Measurements from ENCODE around the gene MRPL52. TPM values are rescaled to one million over a fixed set of nuclear protein-coding genes. Genes with fewer than 3 reads are reported as not detected.
"Not testable (repeated sequence)": the region's sequence is repeated elsewhere in the genome, so short reads cannot be mapped to it uniquely, and the experiment has no call there.

MRPL52 gene
- total RNA-seq, 1 experiment from 2014 or later: 134 TPM

DNA sequence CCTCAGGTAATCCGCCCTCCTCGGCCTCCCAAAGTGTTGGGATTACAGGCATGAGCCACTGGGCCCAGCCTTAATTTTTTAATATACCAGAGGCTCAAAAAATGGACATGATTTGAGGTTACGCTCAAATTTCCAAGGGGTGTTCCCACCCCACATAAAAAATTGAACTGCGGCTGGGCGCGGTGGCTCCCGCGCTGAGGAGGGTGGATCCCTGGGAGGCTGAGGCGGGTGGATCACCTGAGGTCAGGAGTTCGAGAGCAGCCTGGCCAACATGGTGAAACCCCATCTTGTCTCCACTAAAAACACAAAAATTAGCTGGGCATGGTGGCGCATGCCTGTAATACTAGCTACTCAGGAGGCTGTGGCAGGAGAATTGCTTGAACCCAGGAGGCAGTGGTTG is 24.6 kb downstream of the MRPL52 start:
- H3K36me3 ChIP-seq (ENCODE audit: control insufficient read depth in 1 of 2, insufficient read depth in 2 of 2, low read length in 2 of 2); H3K4me2 ChIP-seq (ENCODE audit: low read length); H3K79me2 ChIP-seq (ENCODE audit: insufficient read depth, low read length); intact Hi-C loops (cut with micrococcal nuclease); DNase-seq (ENCODE audit: low read depth, low spot score); H4K20me1 ChIP-seq (ENCODE audit: insufficient read depth); H3K9ac ChIP-seq (ENCODE audit: low read length); H3K27me3 ChIP-seq (ENCODE audit: insufficient read depth, low read length); H3K9me2 ChIP-seq (ENCODE audit: insufficient read depth); H3K9me3 ChIP-seq (ENCODE audit: control insufficient read depth in 1 of 2, insufficient read depth in 1 of 2, low read depth in 1 of 2, low read length in 2 of 2); H3K27ac ChIP-seq (ENCODE audit: low read depth, low read length); H3K4me3 ChIP-seq (replicated peaks in 1 of 2; ENCODE audit: low read depth in 1 of 2, low read length in 2 of 2); BruUV-seq (replicated peaks); H2AFZ ChIP-seq (ENCODE audit: low read depth, low read length, poor library complexity, severe bottlenecking); ATAC-seq: not testable (repeated sequence)
- RAD21 ChIA-PET (ENCODE audit: low non-redundant PET in 1 of 2, low total read pairs in 2 of 2, uncharacterized antibody in 2 of 2, unreplicated experiment in 2 of 2): interaction anchor here in 1 of 2 experiments (2.2 kb wide), 1 partner anchor 31 kb away, joined by 8 read pairs; no protein-coding TSS in a partner anchor
- peaks cover 3 to 19% of the 10 kb centered on the region in 2 experiments; a peak in 2 of 4 replicates for H3K4me1 ChIP-seq (ENCODE audit: control insufficient read depth in 1 of 2, insufficient read depth in 2 of 2, low read length in 2 of 2)
- POLR2A ChIA-PET: interaction anchor here (0.7 kb wide), 1 partner anchor 88 kb away, joined by 4 read pairs; the partner anchor contains the start of gene OXA1L
- CTCF ChIA-PET: interaction anchor here (0.6 to 5.6 kb wide), 11 partner anchors 11 to 305 kb away, joined by 3 to 41 read pairs (median 4); partner anchors contain the start of genes LRP10 and MRPL52

DNA sequence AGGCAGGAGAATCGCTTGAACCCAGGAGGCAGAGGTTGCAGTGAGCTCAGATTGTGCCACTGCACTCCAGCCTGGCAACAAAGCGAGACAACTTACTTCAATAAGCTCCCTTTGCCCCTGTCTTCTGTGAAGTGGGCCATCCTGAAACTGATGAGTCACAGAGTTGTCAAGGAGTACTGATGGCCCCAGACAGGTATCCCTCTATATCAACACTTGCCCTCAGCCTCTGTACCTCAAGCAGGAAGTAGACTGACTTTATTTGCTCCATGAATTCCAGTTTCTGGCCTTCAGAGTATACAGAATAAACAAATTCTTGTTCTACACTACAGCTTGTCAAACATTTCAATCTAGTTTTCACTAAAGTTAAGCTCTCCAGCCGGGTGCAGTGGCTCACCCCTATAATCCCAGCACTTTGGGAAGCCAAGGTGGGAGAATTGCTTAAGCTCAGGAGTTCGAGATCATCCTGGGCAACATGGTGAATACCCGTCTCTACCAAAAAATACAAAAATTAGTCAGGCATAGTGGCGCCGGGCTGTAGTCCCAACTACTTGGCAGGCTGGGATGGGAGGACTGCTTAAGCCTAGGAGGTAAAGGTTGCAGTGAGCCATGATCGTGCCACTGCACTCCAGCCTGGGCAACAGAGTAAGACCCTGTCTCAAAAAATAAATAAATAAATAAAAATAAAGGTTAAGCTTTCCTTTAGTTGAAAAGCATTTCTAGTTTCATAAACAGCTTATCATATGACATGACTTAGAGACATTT is 25.5 kb downstream of the MRPL52 start:
- Histone ChIP-seq H3K79me2 (ENCODE audit: insufficient read depth, low read length) (no peaks in the 10 kb centered on the region), H3K27ac (ENCODE audit: low read depth, low read length) (no peak overlapping the region), H3K9ac (ENCODE audit: low read length) (no peak overlapping the region), H4K20me1 (ENCODE audit: insufficient read depth) (no peaks in the 10 kb centered on the region), H3K4me3 (replicated peaks in 1 of 2; ENCODE audit: low read depth in 1 of 2, low read length in 2 of 2) (no peak overlapping the region), H2AFZ (ENCODE audit: low read depth, low read length, poor library complexity, severe bottlenecking) (no peak overlapping the region), H3K9me3 (ENCODE audit: control insufficient read depth in 1 of 2, insufficient read depth in 1 of 2, low read depth in 1 of 2, low read length in 2 of 2) (no peaks in the 10 kb centered on the region), H3K4me2 (ENCODE audit: low read length) (no peak overlapping the region), H3K9me2 (ENCODE audit: insufficient read depth) (no peaks in the 10 kb centered on the region), H3K27me3 (ENCODE audit: insufficient read depth, low read length) (no peaks in the 10 kb centered on the region), H3K4me1 (ENCODE audit: control insufficient read depth in 1 of 2, insufficient read depth in 2 of 2, low read length in 2 of 2) (peaks cover 3 to 19% of the 10 kb centered on the region in 2 experiments; a peak in 2 of 4 replicates), H3K36me3 (ENCODE audit: control insufficient read depth in 1 of 2, insufficient read depth in 2 of 2, low read length in 2 of 2) (no peaks in the 10 kb centered on the region)
- DNase-seq (ENCODE audit: low read depth, low spot score) (no peak), ATAC-seq (no peak)
- no TSS peak for BruUV-seq (replicated peaks)
- RAD21 ChIA-PET (ENCODE audit: low non-redundant PET in 1 of 2, low total read pairs in 2 of 2, uncharacterized antibody in 2 of 2, unreplicated experiment in 2 of 2): no interaction called here
- no peak for TF ChIP-seq REST (IDR thresholded peaks at IDR 0.05; ENCODE audit: low read depth)
- TF ChIP-seq FOSL1 (IDR thresholded peaks at IDR 0.05; ENCODE audit: low read depth): no peak
- no peak for TF ChIP-seq EZH2phosphoT487 (IDR thresholded peaks at IDR 0.05; ENCODE audit: borderline replicate concordance)
- TF ChIP-seq SRF (IDR thresholded peaks at IDR 0.05; ENCODE audit: low read depth): no peak
- TF ChIP-seq CTCF (IDR thresholded peaks at IDR 0.05 in 2 of 3, conservative IDR thresholded peaks at IDR 0.05 in 1 of 3; ENCODE audit: borderline replicate concordance in 1 of 3, insufficient read depth in 1 of 3, low read depth in 2 of 3, low read length in 2 of 3): no peak
- POLR2A ChIA-PET: interaction anchor here (0.7 kb wide), 1 partner anchor 89 kb away, joined by 4 read pairs; the partner anchor contains the start of gene OXA1L
- CTCF ChIA-PET: interaction anchor here (0.6 to 5.6 kb wide), 13 partner anchors 10 to 306 kb away, joined by 3 to 41 read pairs (median 4); partner anchors contain the start of gene LRP10
- intact Hi-C loops (cut with micrococcal nuclease): no loop called here
